ENCODE data around the gene PTDSS2. TPM values are rescaled to one million over a fixed set of nuclear protein-coding genes. Genes with fewer than 3 reads are reported as not detected.
A peak's percentile ranks its signal among the peaks of the same experiment; 100 is the strongest.

PTDSS2 gene
- polyA plus RNA-seq, 4 donors: 9.5 to 20.3 (median 15.4) TPM

GRCh38 chr11:502288-503178 is 52.5 kb downstream of the PTDSS2 start:
- H3K27ac ChIP-seq (ENCODE audit: low read depth in 1 of 3, low read length in 2 of 3): no peak overlapping the region
- no peak for FAIRE-seq
- H3K4me1 ChIP-seq (ENCODE audit: control insufficient read depth in 3 of 3, insufficient read depth in 2 of 3, low read depth in 1 of 3, low read length in 2 of 3): peaks cover 3 to 22% (median 7%) of the 10 kb centered on the region in 3 donors
- 87 to 93% (median 87%) methylated on average over 8 to 10 of the region's 10 CpGs for WGBS, 3 donors
- no peak overlapping the region for H3K4me3 ChIP-seq (ENCODE audit: low read depth in 1 of 3, low read length in 3 of 3)
- H3K9me3 ChIP-seq (ENCODE audit: control insufficient read depth in 2 of 2, insufficient read depth in 1 of 2, low read depth in 1 of 2, low read length in 1 of 2): no peaks in the 10 kb centered on the region
- peaks cover 11 to 60% (median 11%) of the 10 kb centered on the region in 3 donors for H3K36me3 ChIP-seq (ENCODE audit: control insufficient read depth in 3 of 3, insufficient read depth in 2 of 3, low read depth in 1 of 3, low read length in 3 of 3)
- no peak for DNase-seq
- H3K27me3 ChIP-seq (ENCODE audit: control insufficient read depth in 3 of 3, insufficient read depth in 3 of 3, low read length in 3 of 3): no peaks in the 10 kb centered on the region

- peak overlapping the region in 1 of 3 donors; percentile 50 for H3K27ac ChIP-seq (ENCODE audit: low read depth in 1 of 3, low read length in 2 of 3)
- no peak for DNase-seq
- FAIRE-seq: no peak
Observed at GRCh38 chr11:503179-503981, 53.3 kb downstream of the PTDSS2 start.

GRCh38 chr11:504053-504993 is 54.2 kb downstream of the PTDSS2 start:
- WGBS, 3 donors: 12 to 40% (median 33%) methylated on average over 63 to 72 of the region's 72 CpGs
- peaks cover 4 to 52% (median 7%) of the 10 kb centered on the region in 3 donors for H3K36me3 ChIP-seq (ENCODE audit: control insufficient read depth in 3 of 3, insufficient read depth in 2 of 3, low read depth in 1 of 3, low read length in 3 of 3)
- no peaks in the 10 kb centered on the region for H3K27me3 ChIP-seq (ENCODE audit: control insufficient read depth in 3 of 3, insufficient read depth in 3 of 3, low read length in 3 of 3)
- no peaks in the 10 kb centered on the region for H3K9me3 ChIP-seq (ENCODE audit: control insufficient read depth in 2 of 2, insufficient read depth in 1 of 2, low read depth in 1 of 2, low read length in 1 of 2)
- FAIRE-seq: no peak
- peak overlapping the region in 1 of 3 donors; percentile 68 for H3K27ac ChIP-seq (ENCODE audit: low read depth in 1 of 3, low read length in 2 of 3)
- DNase-seq: peak in 1 of 2 donors; percentile 60
- H3K4me3 ChIP-seq (ENCODE audit: low read depth in 1 of 3, low read length in 3 of 3): peak overlapping the region; percentile 31 to 51 (median 39)
- H3K4me1 ChIP-seq (ENCODE audit: control insufficient read depth in 3 of 3, insufficient read depth in 2 of 3, low read depth in 1 of 3, low read length in 2 of 3): peaks cover 3 to 26% (median 7%) of the 10 kb centered on the region in 3 donors

More at GRCh38 chr11:503179-503981, 53.3 kb downstream of the PTDSS2 start:
- Histone ChIP-seq H3K4me1 (ENCODE audit: control insufficient read depth in 3 of 3, insufficient read depth in 2 of 3, low read depth in 1 of 3, low read length in 2 of 3) (peaks cover 3 to 26% (median 7%) of the 10 kb centered on the region in 3 donors), H3K36me3 (ENCODE audit: control insufficient read depth in 3 of 3, insufficient read depth in 2 of 3, low read depth in 1 of 3, low read length in 3 of 3) (peaks cover 6 to 55% (median 8%) of the 10 kb centered on the region in 3 donors), H3K9me3 (ENCODE audit: control insufficient read depth in 2 of 2, insufficient read depth in 1 of 2, low read depth in 1 of 2, low read length in 1 of 2) (no peaks in the 10 kb centered on the region), H3K4me3 (ENCODE audit: low read depth in 1 of 3, low read length in 3 of 3) (peak overlapping the region in 2 of 3 donors; percentile 31 to 51), H3K27me3 (ENCODE audit: control insufficient read depth in 3 of 3, insufficient read depth in 3 of 3, low read length in 3 of 3) (no peaks in the 10 kb centered on the region)
- 66 to 75% (median 74%) methylated on average over 23 to 24 of the region's 24 CpGs for WGBS, 3 donors

GRCh38 chr11:504994-505344 is 54.9 kb downstream of the PTDSS2 start:
- peak overlapping the region in 2 of 3 donors; percentile 39 to 51 for H3K4me3 ChIP-seq (ENCODE audit: low read depth in 1 of 3, low read length in 3 of 3)
- no peaks in the 10 kb centered on the region for H3K9me3 ChIP-seq (ENCODE audit: control insufficient read depth in 2 of 2, insufficient read depth in 1 of 2, low read depth in 1 of 2, low read length in 1 of 2)
- FAIRE-seq (no peak), DNase-seq (no peak)
- H3K27ac ChIP-seq (ENCODE audit: low read depth in 1 of 3, low read length in 2 of 3): peak overlapping the region in 1 of 3 donors; percentile 68
- no peaks in the 10 kb centered on the region for H3K27me3 ChIP-seq (ENCODE audit: control insufficient read depth in 3 of 3, insufficient read depth in 3 of 3, low read length in 3 of 3)
- 71 to 79% (median 75%) methylated on average over 7 of the region's 7 CpGs for WGBS, 3 donors
- H3K4me1 ChIP-seq (ENCODE audit: control insufficient read depth in 3 of 3, insufficient read depth in 2 of 3, low read depth in 1 of 3, low read length in 2 of 3): peaks cover 3 to 26% (median 7%) of the 10 kb centered on the region in 3 donors
- peaks cover 0 to 51% (median 2%) of the 10 kb centered on the region in 3 donors for H3K36me3 ChIP-seq (ENCODE audit: control insufficient read depth in 3 of 3, insufficient read depth in 2 of 3, low read depth in 1 of 3, low read length in 3 of 3)

GRCh38 chr11:506238-506994 is 56.3 kb downstream of the PTDSS2 start:
- Histone ChIP-seq H3K4me3 (ENCODE audit: low read depth in 1 of 3, low read length in 3 of 3) (peak overlapping the region; percentile 65 to 79 (median 65)), H3K9me3 (ENCODE audit: control insufficient read depth in 2 of 2, insufficient read depth in 1 of 2, low read depth in 1 of 2, low read length in 1 of 2) (no peaks in the 10 kb centered on the region), H3K36me3 (ENCODE audit: control insufficient read depth in 3 of 3, insufficient read depth in 2 of 3, low read depth in 1 of 3, low read length in 3 of 3) (peaks cover 0 to 49% (median 2%) of the 10 kb centered on the region in 3 donors), H3K27ac (ENCODE audit: low read depth in 1 of 3, low read length in 2 of 3) (peak overlapping the region; percentile 98 to 100 (median 99)), H3K4me1 (ENCODE audit: control insufficient read depth in 3 of 3, insufficient read depth in 2 of 3, low read depth in 1 of 3, low read length in 2 of 3) (peaks cover 3 to 26% (median 7%) of the 10 kb centered on the region in 3 donors), H3K27me3 (ENCODE audit: control insufficient read depth in 3 of 3, insufficient read depth in 3 of 3, low read length in 3 of 3) (no peaks in the 10 kb centered on the region)
- no peak for FAIRE-seq
- 0% methylated on average over 53 to 71 of the region's 71 CpGs for WGBS, 3 donors
- DNase-seq: peak; percentile 96 to 99

- peaks cover 0 to 46% (median 3%) of the 10 kb centered on the region in 3 donors for H3K36me3 ChIP-seq (ENCODE audit: control insufficient read depth in 3 of 3, insufficient read depth in 2 of 3, low read depth in 1 of 3, low read length in 3 of 3)
- H3K27ac ChIP-seq (ENCODE audit: low read depth in 1 of 3, low read length in 2 of 3): peak within 1 kb of the TSS; percentile 98 to 100 (median 99)
- no peaks in the 10 kb centered on the region for H3K27me3 ChIP-seq (ENCODE audit: control insufficient read depth in 3 of 3, insufficient read depth in 3 of 3, low read length in 3 of 3)
- 1 to 3% (median 1%) methylated on average over 47 to 93 of the region's 93 CpGs for WGBS, 3 donors
- DNase-seq (peak; percentile 95), FAIRE-seq (no peak)
- H3K4me3 ChIP-seq (ENCODE audit: low read depth in 1 of 3, low read length in 3 of 3): peak within 1 kb of the TSS; percentile 65 to 79 (median 65)
- no peaks in the 10 kb centered on the region for H3K9me3 ChIP-seq (ENCODE audit: control insufficient read depth in 2 of 2, insufficient read depth in 1 of 2, low read depth in 1 of 2, low read length in 1 of 2)
- H3K4me1 ChIP-seq (ENCODE audit: control insufficient read depth in 3 of 3, insufficient read depth in 2 of 3, low read depth in 1 of 3, low read length in 2 of 3): peaks cover 3 to 26% (median 7%) of the 10 kb centered on the region in 3 donors
Observed at GRCh38 chr11:506995-507726, 57.1 kb downstream of the PTDSS2 start, which contains the start of gene RNH1. Gene RNH1 (minus strand): TSS chr11:507242. CDS start chr11:502162, 5,080 bp downstream.
